IMR-90 (cell line): ENCODE results near the gene DOCK10. TPM values are rescaled to one million over a fixed set of nuclear protein-coding genes. Genes with fewer than 3 reads are reported as not detected.
A peak's percentile ranks its signal among the peaks of the same experiment; 100 is the strongest.

Experiments
- ATAC-seq: fragments of 200-7000 bp; cut with Tn5 transposase; 2 replicates; pipeline ENCODE4 v1.9.1; 2020; ENCODE audit warnings: low read depth, mild to moderate bottlenecking, moderate library complexity
- BruUV-seq: library from RNA; stranded (reverse); fragments of 400-500 nt; replicated peaks from 2 replicates; lab custom pipeline; 2021; lab: Mats Ljungman, UMichigan
- CTCF ChIA-PET: fragments of 300-600 bp; formaldehyde crosslinking; extraction: SDS; loops from one replicate; lab custom pipeline; 2021; ENCODE audit warnings: antibody characterized with exemption; lab: Yijun Ruan, JAX
- POLR2A ChIA-PET: fragments of 300-600 bp; sonication (Branson Sonifier 250); formaldehyde crosslinking; loops from one replicate; lab custom pipeline; 2022; ENCODE audit warnings: antibody characterized with exemption; ENCODE audit not compliant: unreplicated experiment; lab: Charles Lee
- DNase-seq: peaks from one replicate; pipeline ENCODE4 v3.0.0; 2013
- H2AFZ ChIP-seq: replicated peaks from 2 replicates; pipeline ENCODE3; 2013; ENCODE audit warnings: low read length, mild to moderate bottlenecking; ENCODE audit not compliant: poor library complexity
- H2AK5ac ChIP-seq: 2 replicates; pipeline ENCODE4 v1.6.1; 2013; ENCODE audit warnings: low read depth, low read length, inconsistent platforms
- H2AK9ac ChIP-seq: replicated peaks from 2 replicates; pipeline ENCODE3; 2013; ENCODE audit warnings: mild to moderate bottlenecking, low read depth, low read length, moderate library complexity; ENCODE audit not compliant: poor library complexity
- H2BK120ac ChIP-seq: 2 replicates; pipeline ENCODE4 v1.6.1; 2013; ENCODE audit warnings: low read depth, low read length, inconsistent platforms
- H2BK15ac ChIP-seq: 3 replicates; pipeline ENCODE4 v1.6.1; 2013; ENCODE audit warnings: low read depth, low read length, inconsistent platforms
- H2BK20ac ChIP-seq: 2 replicates; pipeline ENCODE4 v1.6.1; 2013; ENCODE audit warnings: low read depth, mild to moderate bottlenecking, inconsistent platforms, low read length, moderate library complexity
- H2BK5ac ChIP-seq: 2 replicates; pipeline ENCODE4 v1.6.1; 2013; ENCODE audit warnings: mild to moderate bottlenecking, low read depth, low read length, inconsistent platforms; ENCODE audit not compliant: poor library complexity, severe bottlenecking
- H3K14ac ChIP-seq: replicated peaks from 2 replicates; pipeline ENCODE4 v1.6.1; 2013; ENCODE audit warnings: low read depth, low read length, inconsistent platforms
- H3K18ac ChIP-seq: 2 replicates; pipeline ENCODE4 v1.6.1; 2013; ENCODE audit warnings: low read depth, low read length, control low read depth
- H3K23ac ChIP-seq: 2 replicates; pipeline ENCODE4 v1.6.1; 2013; ENCODE audit warnings: low read depth, low read length, inconsistent platforms
- H3K27ac ChIP-seq: 2 replicates; pipeline ENCODE4 v1.5.1; 2013; ENCODE audit warnings: mild to moderate bottlenecking, control low read depth, low read length; ENCODE audit not compliant: insufficient read depth
- H3K27me3 ChIP-seq: 2 replicates; pipeline ENCODE4 v1.6.1; 2013; ENCODE audit warnings: low read length; ENCODE audit not compliant: control insufficient read depth, insufficient read depth
- H3K36me3 ChIP-seq: 2 replicates; pipeline ENCODE4 v1.6.1; 2013; ENCODE audit warnings: low read length, mixed read lengths; ENCODE audit not compliant: control insufficient read depth, insufficient read depth
- H3K4ac ChIP-seq: 2 replicates; pipeline ENCODE4 v1.6.1; 2013; ENCODE audit warnings: low read depth, low read length, inconsistent platforms
- H3K4me1 ChIP-seq: 2 replicates; pipeline ENCODE4 v1.6.1; 2013; ENCODE audit warnings: low read length, mixed read lengths; ENCODE audit not compliant: control insufficient read depth, insufficient read depth
- H3K4me2 ChIP-seq: 2 replicates; pipeline ENCODE4 v1.6.1; 2013; ENCODE audit warnings: low read depth, mild to moderate bottlenecking, control low read depth, low read length, moderate library complexity
- H3K4me3 ChIP-seq: 2 replicates; pipeline ENCODE4 v1.5.1; 2013; ENCODE audit warnings: low read depth, mild to moderate bottlenecking, control low read depth, low read length, moderate library complexity; ENCODE audit not compliant: insufficient read depth
- H3K56ac ChIP-seq: 2 replicates; pipeline ENCODE4 v1.6.1; 2013; ENCODE audit warnings: low read length, inconsistent platforms; ENCODE audit not compliant: insufficient read depth; ENCODE audit errors: extremely low read depth
- H3K79me1 ChIP-seq, 2 experiments: 2 replicates each; pipeline ENCODE4 v1.6.1; 2013; ENCODE audit warnings: low read length in 2 of 2, inconsistent platforms in 1 of 2, low read depth in 1 of 2
- H3K9ac ChIP-seq: 2 replicates; pipeline ENCODE4 v1.6.1; 2013; ENCODE audit warnings: low read depth, low read length, control low read depth
- H3K9me1 ChIP-seq: 2 replicates; pipeline ENCODE4 v1.6.1; 2013; ENCODE audit warnings: low read length, inconsistent platforms; ENCODE audit not compliant: insufficient read depth
- H3K9me3 ChIP-seq: 2 replicates; pipeline ENCODE4 v1.6.1; 2013; ENCODE audit warnings: low read length; ENCODE audit not compliant: control insufficient read depth, insufficient read depth
- H4K20me1 ChIP-seq: 2 replicates; pipeline ENCODE4 v1.6.1; 2013; ENCODE audit warnings: low read length, inconsistent platforms; ENCODE audit not compliant: insufficient read depth
- H4K5ac ChIP-seq: 2 replicates; pipeline ENCODE4 v1.6.1; 2013; ENCODE audit warnings: mild to moderate bottlenecking, low read depth, low read length, control low read depth
- H4K8ac ChIP-seq, 2 experiments: 2 replicates each; pipeline ENCODE4 v1.6.1; 2013; ENCODE audit warnings: low read depth in 2 of 2, low read length in 2 of 2, control low read depth in 1 of 2, inconsistent platforms in 1 of 2
- H4K91ac ChIP-seq: 2 replicates; pipeline ENCODE4 v1.6.1; 2013; ENCODE audit warnings: low read depth, low read length, inconsistent platforms; ENCODE audit not compliant: insufficient read depth
- CEBPB ChIP-seq: IDR thresholded peaks from 2 replicates; pipeline ENCODE4 v1.6.1; 2012; ENCODE audit warnings: low read depth, low read length, improper control_type of control experiment
- CHD1 ChIP-seq: IDR thresholded peaks from 2 replicates; pipeline ENCODE4 v1.6.1; 2012; ENCODE audit warnings: low read depth, low read length, improper control_type of control experiment
- RCOR1 ChIP-seq: IDR thresholded peaks from 2 replicates; pipeline ENCODE4 v1.6.1; 2012; ENCODE audit warnings: mild to moderate bottlenecking, low read length, improper control_type of control experiment; ENCODE audit not compliant: insufficient replicate concordance
- dilution Hi-C: fragments of 300-500 bp; cut with HindIII; formaldehyde crosslinking; loops from one replicate; pipeline ENCODE4 v1.14.3; 2018; ENCODE audit warnings: low sequenced_read_pairs; ENCODE audit not compliant: unreplicated experiment
- in situ Hi-C: fragments of 300-500 bp; cut with MboI; formaldehyde crosslinking; loops from 3 replicates; pipeline ENCODE4 v1.14.3; 2019; ENCODE audit warnings: low sequenced_read_pairs, inconsistent platforms, mixed read lengths
- intact Hi-C: fragments of 100-400 bp; cut with micrococcal nuclease; formaldehyde crosslinking; loops from 2 replicates; pipeline ENCODE4 v1.10.0; 2022
- polyA plus RNA-seq, 3 experiments: library from polyadenylated mRNA; depleted of rRNA; stranded (reverse); fragments of >200 nt; gene quantifications; 2 replicates each; pipeline ENCODE4 v1.2.3, GENCODE V29; 2012; ENCODE audit warnings: low replicate concordance in 1 of 3
- total RNA-seq: library from RNA; depleted of rRNA; stranded (reverse); fragments of >200 nt; gene quantifications from 2 replicates; pipeline ENCODE4 v1.2.3, GENCODE V29; 2012

DOCK10 gene
- total and polyA plus RNA-seq, 2 of the 4 experiments (the other 2 are of a cell fraction) = 58.6 to 75.3 TPM

GRCh38 chr2:224781400-224781799 lies 260.9 kb downstream of the DOCK10 start:
- H3K27ac ChIP-seq = no peak overlapping the region
- H3K36me3 ChIP-seq = no peaks in the 10 kb centered on the region
- no peak overlapping the region for H2BK120ac ChIP-seq
- H2BK15ac ChIP-seq = no peak overlapping the region
- H3K4me1 ChIP-seq = 0 out of 2 replicates have a peak, but pooled peaks cover 2% of the 10 kb centered on the region
- peak; percentile 4 for DNase-seq
- no peak overlapping the region for H4K8ac ChIP-seq
- no peak overlapping the region for H3K4ac ChIP-seq
- in situ Hi-C loops = no loop called here
- no peak overlapping the region for H2BK5ac ChIP-seq
- no peak overlapping the region for H2AK9ac ChIP-seq
- H3K4me3 ChIP-seq = no peak overlapping the region
- H3K9me3 ChIP-seq = no peaks in the 10 kb centered on the region
- dilution Hi-C loops = no loop called here
- no peaks in the 10 kb centered on the region for H3K9me1 ChIP-seq
- no peaks in the 10 kb centered on the region for H4K20me1 ChIP-seq
- no TSS peak for BruUV-seq
- H3K27me3 ChIP-seq = no peaks in the 10 kb centered on the region
- no peak overlapping the region for H4K91ac ChIP-seq
- no peak overlapping the region for H3K14ac ChIP-seq
- no peaks in the 10 kb centered on the region for H3K79me1 ChIP-seq
- H3K18ac ChIP-seq = no peak overlapping the region
- H3K4me2 ChIP-seq = peak overlapping the region; percentile 72; the same call in 1 of the 2 replicates
- H2BK20ac ChIP-seq = no peak overlapping the region
- TF ChIP-seq CHD1 = no peak
- TF ChIP-seq RCOR1 = no peak
- no peak for TF ChIP-seq CEBPB
- H4K5ac ChIP-seq = no peak overlapping the region
- intact Hi-C loops = loop anchor here (1.0 to 5.0 kb wide), 2 partner anchors 219 to 881 kb away; no protein-coding TSS in a partner anchor
- H2AK5ac ChIP-seq = no peak overlapping the region
- no peak overlapping the region for H3K56ac ChIP-seq
- ATAC-seq = peak; percentile 43
- CTCF ChIA-PET = interaction anchor here (0.6 kb wide), 1 partner anchor 302 kb away, joined by 4 read pairs; no protein-coding TSS in a partner anchor
- H3K23ac ChIP-seq = no peak overlapping the region
- H2AFZ ChIP-seq = no peak overlapping the region
- POLR2A ChIA-PET = no interaction called here
- H3K9ac ChIP-seq = no peak overlapping the region
